Duodenal mucosa (tissue), 2 donors: Measurements from ENCODE around the gene NFKBIE.
A peak's percentile ranks its signal among the peaks of the same experiment; 100 is the strongest.
"Not testable (repeated sequence)": the region's sequence is repeated elsewhere in the genome, so short reads cannot be mapped to it uniquely, and the experiment has no call there.

ENCODE experiments used
- H3K27ac ChIP-seq: one replicate; pipeline ENCODE4 v1.7.0; 2013; ENCODE audit warnings: low read depth, low read length
- H3K27me3 ChIP-seq, 2 donors: one replicate each; pipeline ENCODE4 v1.7.0; 2013; ENCODE audit warnings: low read length in 2 of 2, control low read depth in 1 of 2; ENCODE audit not compliant: insufficient read depth in 2 of 2, control insufficient read depth in 1 of 2
- H3K36me3 ChIP-seq, 2 donors: one replicate each; pipeline ENCODE4 v1.7.0; 2013; ENCODE audit warnings: low read length in 2 of 2, control low read depth in 1 of 2; ENCODE audit not compliant: insufficient read depth in 2 of 2, control insufficient read depth in 1 of 2
- H3K4me1 ChIP-seq, 2 donors: one replicate each; pipeline ENCODE4 v1.7.0; 2013; ENCODE audit warnings: low read length in 2 of 2, control low read depth in 1 of 2; ENCODE audit not compliant: insufficient read depth in 2 of 2, control insufficient read depth in 1 of 2
- H3K4me3 ChIP-seq, 2 donors: one replicate each; pipeline ENCODE4 v1.7.0; 2013; ENCODE audit warnings: low read length in 2 of 2, low read depth in 1 of 2
- H3K9ac ChIP-seq, 2 donors: one replicate each; pipeline ENCODE4 v1.7.0; 2013; ENCODE audit warnings: low read length in 2 of 2, low read depth in 1 of 2
- H3K9me3 ChIP-seq, 2 donors: one replicate each; pipeline ENCODE4 v1.7.0; 2013; ENCODE audit warnings: low read length in 2 of 2, control low read depth in 1 of 2; ENCODE audit not compliant: control insufficient read depth in 1 of 2

Gene NFKBIE

GRCh38 chr6:44265007-44265721 lies at the start of gene NFKBIE:
TSS of gene NFKBIE (minus strand) at chr6:44265551. CDS start at chr6:44265346, 205 bp downstream.
- H3K27ac ChIP-seq: peak within 1 kb of the TSS; percentile 70
- H3K27me3 ChIP-seq: peaks cover 14 to 20% of the 10 kb centered on the region in 2 donors
- no peaks in the 10 kb centered on the region for H3K9me3 ChIP-seq
- H3K4me1 ChIP-seq: peaks cover 26 to 37% of the 10 kb centered on the region in 2 donors
- H3K36me3 ChIP-seq: peaks cover 5 to 20% of the 10 kb centered on the region in 2 donors
- H3K4me3 ChIP-seq: peak within 1 kb of the TSS; percentile 90 to 96
- peak within 1 kb of the TSS; percentile 92 to 97 for H3K9ac ChIP-seq

- not testable (repeated sequence) for H3K4me3 ChIP-seq, H3K9ac ChIP-seq, H3K27ac ChIP-seq, H3K9me3 ChIP-seq
- peaks cover 5 to 14% of the 10 kb centered on the region in 2 donors for H3K27me3 ChIP-seq
- H3K36me3 ChIP-seq: peaks cover 10 to 16% of the 10 kb centered on the region in 2 donors
- H3K4me1 ChIP-seq: peaks cover 27 to 28% of the 10 kb centered on the region in 2 donors
Observed at GRCh38 chr6:44314657-44315056, 49.3 kb upstream of the NFKBIE start.

DNA sequence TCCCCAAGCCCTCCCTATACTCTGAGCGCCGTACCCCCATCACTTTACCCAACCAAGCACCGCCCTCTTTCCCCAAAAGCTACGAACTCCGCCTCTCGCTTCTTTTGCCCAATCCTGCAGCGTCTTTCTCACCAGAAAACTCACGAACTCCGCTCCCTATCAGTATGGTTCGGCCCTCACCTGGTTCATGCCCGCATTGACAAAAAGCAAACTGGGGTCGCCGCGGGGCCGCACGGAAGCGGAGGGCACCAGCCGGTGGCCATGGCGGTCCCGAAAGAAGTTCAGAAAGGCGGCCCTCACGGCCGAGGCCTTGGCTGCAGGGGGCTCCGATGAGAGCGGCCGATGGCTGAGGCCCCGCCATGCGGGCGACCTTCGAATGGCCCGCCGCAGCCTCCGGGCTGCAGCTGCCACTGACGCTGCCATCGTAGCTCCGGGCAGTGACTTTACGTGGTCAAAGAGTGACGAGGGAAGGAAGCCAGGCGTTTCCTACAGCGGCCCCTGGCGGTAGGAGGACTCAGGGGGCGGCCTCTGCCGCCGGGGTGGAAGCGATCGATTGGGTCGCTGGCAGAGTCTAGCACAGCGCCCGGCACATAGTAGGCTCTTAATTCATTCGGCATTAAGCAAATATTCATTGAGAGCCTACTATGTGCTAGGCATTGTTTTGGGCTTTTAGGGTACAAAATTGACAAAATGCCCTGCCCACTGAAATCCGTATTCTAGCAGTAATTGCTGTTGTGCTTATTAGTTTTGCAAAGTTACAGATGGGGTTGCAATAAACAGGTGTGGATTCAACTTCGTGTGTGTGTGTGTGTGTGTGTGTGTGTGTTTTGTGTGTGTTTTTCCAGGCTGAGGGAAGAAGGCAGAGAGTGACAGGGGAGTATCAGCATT lies 47.8 kb upstream of the NFKBIE start, which contains the start of gene AARS2:
Gene AARS2, minus strand, starts transcription at position 447 of the 888 bp plus-strand sequence. Its CDS starts 24 bp downstream, at position 423.
- Histone ChIP-seq H3K27me3 (peaks cover 0 to 2% of the 10 kb centered on the region in 2 donors), H3K36me3 (peaks cover 10 to 26% of the 10 kb centered on the region in 2 donors), H3K4me3 (peak within 1 kb of the TSS; percentile 87 to 95)

GRCh38 chr6:44311767-44312166 lies 46.4 kb upstream of the NFKBIE start:
- no peaks in the 10 kb centered on the region for H3K9me3 ChIP-seq
- H3K4me3 ChIP-seq: peak overlapping the region; percentile 87 to 95
- H3K9ac ChIP-seq: peak overlapping the region in 1 of 2 donors; percentile 88
- peaks cover 18 to 40% of the 10 kb centered on the region in 2 donors for H3K36me3 ChIP-seq
- no peak overlapping the region for H3K27ac ChIP-seq
- H3K4me1 ChIP-seq: peaks cover 35% of the 10 kb centered on the region in 2 donors
- no peaks in the 10 kb centered on the region for H3K27me3 ChIP-seq

More for the DNA sequence above, 47.8 kb upstream of the NFKBIE start, which contains the start of gene AARS2:
- no peaks in the 10 kb centered on the region for H3K9me3 ChIP-seq
- peak within 1 kb of the TSS; percentile 88 to 93 for H3K9ac ChIP-seq
- peak within 1 kb of the TSS; percentile 43 for H3K27ac ChIP-seq
- H3K4me1 ChIP-seq: peaks cover 35% of the 10 kb centered on the region in 2 donors

GRCh38 chr6:44311304-44311703 lies 46.0 kb upstream of the NFKBIE start:
- H3K36me3 ChIP-seq: peaks cover 22 to 45% of the 10 kb centered on the region in 2 donors

DNA sequence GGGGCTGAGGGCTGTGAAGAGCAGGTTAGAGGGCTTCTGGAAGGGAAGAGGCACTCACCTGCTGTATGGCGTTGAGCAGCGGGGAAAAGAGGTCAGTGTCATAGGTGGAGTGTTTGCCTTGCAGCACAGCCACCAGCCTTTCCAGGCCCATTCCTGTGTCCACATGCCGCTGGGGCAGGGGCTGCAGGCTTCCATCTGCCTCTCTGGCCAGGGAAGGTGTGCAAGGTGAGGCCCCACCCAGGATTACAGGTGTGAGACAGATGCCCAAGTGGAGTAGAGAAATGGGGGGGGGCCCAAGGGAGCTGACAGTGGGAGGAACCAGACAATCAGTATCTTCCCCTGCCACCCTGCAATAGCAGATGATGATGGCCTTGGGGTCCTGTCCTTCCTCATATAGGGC lies 44.9 kb upstream of the NFKBIE start:
- Histone ChIP-seq H3K36me3 (peaks cover 22 to 55% of the 10 kb centered on the region in 2 donors), H3K27ac (no peak overlapping the region), H3K4me1 (peaks cover 35% of the 10 kb centered on the region in 2 donors), H3K4me3 (peak overlapping the region in 1 of 2 donors; percentile 39), H3K9ac (no peak overlapping the region), H3K27me3 (no peaks in the 10 kb centered on the region), H3K9me3 (no peaks in the 10 kb centered on the region)

More at GRCh38 chr6:44311304-44311703, 46.0 kb upstream of the NFKBIE start:
- Histone ChIP-seq H3K4me3 (no peak overlapping the region), H3K27me3 (no peaks in the 10 kb centered on the region), H3K9ac (no peak overlapping the region), H3K9me3 (no peaks in the 10 kb centered on the region), H3K27ac (no peak overlapping the region), H3K4me1 (peaks cover 35% of the 10 kb centered on the region in 2 donors)

DNA sequence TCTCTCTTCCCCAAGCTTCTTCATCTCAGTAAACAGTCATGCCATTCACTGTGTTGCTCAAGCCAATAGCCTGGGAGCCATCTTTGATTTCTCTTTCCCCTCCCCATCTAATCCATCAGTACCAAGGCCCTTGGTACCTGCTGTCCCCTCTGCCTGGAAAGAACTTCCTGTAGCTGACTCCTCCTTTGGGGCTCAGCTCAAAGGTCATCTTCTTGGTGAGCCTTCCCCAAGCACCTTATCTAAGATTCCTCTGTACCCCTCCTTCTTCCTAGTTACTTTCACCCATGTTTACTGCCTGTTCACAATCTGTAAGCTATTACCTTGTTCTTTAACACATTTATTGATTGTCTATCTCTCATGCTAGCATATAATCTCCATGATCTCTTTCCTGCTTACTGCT lies 44.3 kb upstream of the NFKBIE start:
- H3K4me3 ChIP-seq: no peak overlapping the region
- no peaks in the 10 kb centered on the region for H3K27me3 ChIP-seq
- no peak overlapping the region for H3K27ac ChIP-seq
- H3K9ac ChIP-seq: no peak overlapping the region
- peaks cover 25 to 62% of the 10 kb centered on the region in 2 donors for H3K36me3 ChIP-seq
- H3K9me3 ChIP-seq: no peaks in the 10 kb centered on the region
- H3K4me1 ChIP-seq: peaks cover 35% of the 10 kb centered on the region in 2 donors

GRCh38 chr6:44309092-44309491 lies 43.7 kb upstream of the NFKBIE start:
- Histone ChIP-seq H3K9me3 (no peaks in the 10 kb centered on the region), H3K9ac (no peak overlapping the region), H3K4me1 (peaks cover 35% of the 10 kb centered on the region in 2 donors), H3K36me3 (peaks cover 30 to 67% of the 10 kb centered on the region in 2 donors), H3K27me3 (no peaks in the 10 kb centered on the region), H3K4me3 (no peak overlapping the region), H3K27ac (no peak overlapping the region)

- H3K36me3 ChIP-seq: peaks cover 43 to 86% of the 10 kb centered on the region in 2 donors
- no peak overlapping the region for H3K4me3 ChIP-seq
- H3K4me1 ChIP-seq: peaks cover 30 to 32% of the 10 kb centered on the region in 2 donors
- H3K9me3 ChIP-seq: no peaks in the 10 kb centered on the region
- H3K27me3 ChIP-seq: no peaks in the 10 kb centered on the region
- no peak overlapping the region for H3K9ac ChIP-seq
- no peak overlapping the region for H3K27ac ChIP-seq
Observed at GRCh38 chr6:44307217-44307616, 41.9 kb upstream of the NFKBIE start.
